Eye (tissue), 1 donor: ENCODE results near the gene CEP295NL.
A peak's percentile ranks its signal among the peaks of the same experiment; 100 is the strongest.
"Not testable (repeated sequence)": the region's sequence is repeated elsewhere in the genome, so short reads cannot be mapped to it uniquely, and the experiment has no call there.

Experiments used
- DNase-seq: peaks from one replicate; pipeline ENCODE4 v3.0.0-alpha.2; 2015

Gene CEP295NL

GRCh38 chr17:78884876-78885667, 17.9 kb downstream of the CEP295NL start:
- DNase-seq: no peak

- peak; percentile 68 for DNase-seq
Measured at GRCh38 chr17:78884148-78884825, 18.7 kb downstream of the CEP295NL start.

GRCh38 chr17:78883533-78884131, 19.4 kb downstream of the CEP295NL start:
- DNase-seq: peak; percentile 93

- DNase-seq: peak; percentile 60
Measured at GRCh38 chr17:78883089-78883532, 19.9 kb downstream of the CEP295NL start.

GRCh38 chr17:78882540-78883088, 20.4 kb downstream of the CEP295NL start:
- no peak for DNase-seq

- DNase-seq: peak; percentile 77
Measured at GRCh38 chr17:78879635-78880186, 23.3 kb downstream of the CEP295NL start.

GRCh38 chr17:78878871-78879527, 24.0 kb downstream of the CEP295NL start:
- DNase-seq: no peak

- DNase-seq: no peak
Measured at GRCh38 chr17:78878261-78878660, 24.7 kb downstream of the CEP295NL start.

GRCh38 chr17:78876954-78877517, 26.0 kb downstream of the CEP295NL start:
- DNase-seq: not testable (repeated sequence)

GRCh38 chr17:78876094-78876597, 26.9 kb downstream of the CEP295NL start:
- no peak for DNase-seq

- no peak for DNase-seq
Measured at GRCh38 chr17:78875363-78876093, 27.5 kb downstream of the CEP295NL start.

- peak; percentile 82 for DNase-seq
Measured at GRCh38 chr17:78873519-78874340, 29.3 kb downstream of the CEP295NL start.

GRCh38 chr17:78872486-78872885, 30.5 kb downstream of the CEP295NL start:
- DNase-seq: no peak

GRCh38 chr17:78870621-78871020, 32.4 kb downstream of the CEP295NL start:
- DNase-seq: no peak

- no peak for DNase-seq
Measured at GRCh38 chr17:78868391-78868790, 34.6 kb downstream of the CEP295NL start.

GRCh38 chr17:78867046-78867445, 36.0 kb downstream of the CEP295NL start:
- DNase-seq: not testable (repeated sequence)

GRCh38 chr17:78865682-78866390, 37.2 kb downstream of the CEP295NL start:
- peak; percentile 92 for DNase-seq

GRCh38 chr17:78864117-78864516, 38.9 kb downstream of the CEP295NL start:
- DNase-seq: no peak
